HG03060 (cell line): ENCODE results near the gene STRADA.

Experiments
- ATAC-seq: cut with Tn5 transposase; IDR thresholded peaks from one replicate; pipeline ENCODE4 v1.9.1; 2021; ENCODE audit warnings: low read depth, moderate number of reproducible peaks; ENCODE audit not compliant: unreplicated experiment

The STRADA gene, protein sequence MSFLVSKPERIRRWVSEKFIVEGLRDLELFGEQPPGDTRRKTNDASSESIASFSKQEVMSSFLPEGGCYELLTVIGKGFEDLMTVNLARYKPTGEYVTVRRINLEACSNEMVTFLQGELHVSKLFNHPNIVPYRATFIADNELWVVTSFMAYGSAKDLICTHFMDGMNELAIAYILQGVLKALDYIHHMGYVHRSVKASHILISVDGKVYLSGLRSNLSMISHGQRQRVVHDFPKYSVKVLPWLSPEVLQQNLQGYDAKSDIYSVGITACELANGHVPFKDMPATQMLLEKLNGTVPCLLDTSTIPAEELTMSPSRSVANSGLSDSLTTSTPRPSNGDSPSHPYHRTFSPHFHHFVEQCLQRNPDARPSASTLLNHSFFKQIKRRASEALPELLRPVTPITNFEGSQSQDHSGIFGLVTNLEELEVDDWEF

DNA sequence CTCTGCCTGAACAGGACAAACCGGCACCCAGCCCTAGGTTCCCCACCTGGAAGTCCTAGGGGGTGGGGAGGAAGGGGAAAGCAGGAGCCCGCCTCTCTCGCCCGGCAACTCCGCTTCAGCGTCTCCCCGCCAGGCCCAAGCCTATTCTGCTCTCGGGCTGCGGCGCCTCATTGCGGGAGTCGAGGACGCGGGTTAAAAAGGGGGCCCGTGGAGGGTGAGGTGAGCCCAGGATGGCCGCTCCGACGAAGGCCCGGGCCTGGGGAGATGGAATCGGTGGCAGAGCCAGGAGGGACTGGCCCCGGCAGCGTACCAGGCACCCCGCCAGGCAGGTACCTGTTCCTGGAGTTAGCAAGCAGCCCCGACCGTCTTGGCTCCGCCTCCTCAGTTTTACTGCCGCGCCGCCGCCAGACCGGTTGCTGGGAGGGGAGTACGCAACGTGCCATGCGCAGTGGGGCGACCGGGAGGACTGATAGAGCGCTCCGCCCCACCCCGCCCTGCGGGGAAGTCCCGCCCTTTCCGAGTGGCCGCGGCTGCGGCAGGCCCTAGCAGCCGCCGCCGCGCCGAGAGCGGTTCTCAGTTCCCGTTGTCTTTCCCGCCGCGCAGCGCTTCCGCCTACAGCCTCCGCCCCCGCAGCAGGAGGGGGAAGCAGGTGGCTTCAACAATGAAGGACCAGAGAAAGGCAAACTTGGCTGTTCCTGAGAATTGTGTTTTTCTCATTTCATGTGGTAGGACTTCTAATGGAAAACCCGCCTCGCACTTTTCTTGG lies at the start of gene STRADA:
Gene STRADA, minus strand, starts transcription at position 392 of the 766 bp plus-strand sequence. CDS start 13,430 bp downstream, outside the sequence.
- peak; percentile 79 for ATAC-seq

DNA sequence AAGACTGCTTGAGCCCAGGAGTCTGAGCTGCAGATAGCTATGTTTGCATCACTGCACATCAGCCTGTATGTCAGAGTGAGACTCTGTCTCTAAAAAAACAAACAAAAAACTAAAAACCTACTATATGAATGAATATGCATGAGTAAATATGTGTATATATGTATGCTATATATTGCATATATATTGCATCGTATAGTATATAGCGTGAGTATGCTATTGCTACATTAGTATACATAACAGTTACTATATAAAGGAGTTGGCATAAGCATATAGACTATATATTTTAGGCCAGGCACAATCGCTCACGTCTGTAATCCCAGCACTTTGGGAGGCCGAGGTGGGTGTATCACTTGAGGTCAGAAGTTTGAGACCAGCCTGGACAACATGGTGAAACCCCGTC lies 48.5 kb upstream of the STRADA start:
- ATAC-seq, result no peak

DNA sequence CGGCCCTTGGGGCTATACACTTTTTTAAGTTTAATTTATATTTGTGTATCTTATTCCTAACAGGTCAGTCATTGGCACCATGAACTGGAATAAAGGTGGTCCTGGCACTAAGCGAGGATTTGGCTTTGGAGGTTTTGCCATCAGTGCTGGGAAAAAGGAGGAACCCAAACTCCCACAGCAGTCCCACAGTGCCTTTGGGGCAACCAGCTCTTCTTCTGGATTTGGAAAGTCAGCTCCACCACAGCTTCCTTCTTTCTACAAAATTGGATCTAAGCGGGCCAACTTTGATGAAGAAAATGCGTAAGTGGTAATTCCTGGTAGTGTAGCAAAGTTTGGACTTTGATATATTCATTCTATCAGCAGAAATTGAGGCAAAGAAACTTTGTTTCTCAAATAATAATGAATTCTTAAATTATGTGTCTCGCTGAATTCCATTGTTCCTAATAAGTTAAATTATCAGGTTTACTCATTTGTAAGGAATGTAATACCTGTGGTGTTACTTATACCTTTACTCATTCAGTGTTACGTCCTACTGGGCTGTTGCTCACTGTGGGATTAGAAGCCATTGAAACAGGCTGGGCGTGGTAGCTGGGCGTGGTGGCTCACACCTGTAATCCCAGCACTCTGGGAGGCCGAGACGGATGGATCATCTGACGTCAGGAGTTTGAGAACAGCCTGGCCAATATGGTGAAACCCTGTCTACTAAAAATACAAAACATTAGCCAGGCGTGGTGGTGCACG lies 45.5 kb upstream of the STRADA start:
- no peak for ATAC-seq

DNA sequence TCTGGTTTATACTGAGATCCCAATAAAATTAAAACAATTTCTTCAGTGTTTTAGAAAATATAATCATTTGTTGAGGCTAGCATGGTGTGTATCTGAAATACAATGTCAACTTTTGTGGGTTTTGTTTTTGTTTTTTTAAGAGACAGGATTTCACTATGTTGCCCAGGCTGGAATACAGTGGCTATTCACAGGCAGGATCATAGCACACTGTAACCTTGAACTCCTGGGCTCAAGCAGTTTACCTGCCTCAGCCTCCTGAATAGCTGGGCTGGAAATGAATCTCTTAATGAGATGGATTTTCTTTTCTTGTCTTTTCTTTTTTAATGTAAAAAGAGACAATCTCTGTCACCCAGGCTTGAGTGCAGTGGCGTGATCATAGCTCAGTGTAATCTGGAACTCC lies 44.5 kb upstream of the STRADA start:
- ATAC-seq, result no peak

DNA sequence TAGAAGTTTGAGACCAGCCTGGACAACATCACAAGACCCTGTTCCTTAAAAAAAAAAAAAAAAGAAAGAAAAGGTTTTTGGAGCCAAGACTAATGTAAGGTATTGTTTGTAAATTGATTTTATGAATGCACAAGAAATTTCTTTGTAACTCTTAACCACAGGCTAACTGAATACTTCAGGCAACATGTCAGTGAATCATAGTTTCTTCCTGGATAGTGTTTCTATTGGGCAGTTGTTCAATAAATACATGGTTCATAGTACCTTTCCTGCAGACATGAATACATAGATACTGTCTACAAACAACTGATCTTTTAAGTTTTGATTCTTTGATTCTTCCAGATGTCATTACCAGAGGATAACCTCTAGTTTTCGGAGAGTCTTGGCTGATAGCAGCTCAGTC lies 44.0 kb upstream of the STRADA start:
- no peak for ATAC-seq

DNA sequence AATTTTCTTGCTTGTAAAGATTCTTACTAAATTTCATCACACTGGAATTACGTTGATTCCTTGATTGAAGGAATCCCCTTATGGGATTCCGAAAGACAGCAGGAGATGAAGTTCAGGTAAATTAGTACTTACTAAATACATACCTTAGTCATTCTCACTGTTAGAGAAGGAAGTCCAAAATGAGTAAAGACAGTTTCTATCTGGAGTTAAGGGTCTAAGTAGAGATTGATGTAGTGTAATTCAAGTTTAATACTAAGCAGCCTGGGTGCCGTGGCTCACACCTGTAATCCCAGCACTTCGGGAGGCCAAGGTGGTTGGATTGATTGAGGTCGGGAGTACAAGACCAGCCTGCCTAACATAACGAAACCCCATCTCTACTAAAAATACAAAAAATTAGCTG lies 41.9 kb upstream of the STRADA start:
- ATAC-seq, result no peak

DNA sequence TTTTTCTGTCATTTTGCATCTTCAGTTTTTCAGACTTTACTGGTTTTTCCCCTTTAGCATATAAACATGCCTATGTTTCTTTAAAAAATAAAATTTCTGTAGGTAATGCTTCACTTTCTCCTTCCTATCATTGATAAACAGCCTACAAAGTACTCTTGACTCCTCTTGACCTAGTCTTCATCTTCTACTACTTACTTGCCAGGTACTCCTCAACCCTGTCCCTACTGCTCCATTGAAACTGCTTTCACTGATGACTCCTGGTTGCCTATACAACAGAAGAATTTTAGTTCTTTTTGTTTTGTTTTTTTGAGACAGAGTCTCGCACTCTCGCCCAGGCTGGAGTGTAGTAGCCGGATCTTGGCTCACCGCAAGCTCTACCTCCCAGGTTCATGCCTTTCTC lies 39.3 kb upstream of the STRADA start:
- ATAC-seq, result no peak

DNA sequence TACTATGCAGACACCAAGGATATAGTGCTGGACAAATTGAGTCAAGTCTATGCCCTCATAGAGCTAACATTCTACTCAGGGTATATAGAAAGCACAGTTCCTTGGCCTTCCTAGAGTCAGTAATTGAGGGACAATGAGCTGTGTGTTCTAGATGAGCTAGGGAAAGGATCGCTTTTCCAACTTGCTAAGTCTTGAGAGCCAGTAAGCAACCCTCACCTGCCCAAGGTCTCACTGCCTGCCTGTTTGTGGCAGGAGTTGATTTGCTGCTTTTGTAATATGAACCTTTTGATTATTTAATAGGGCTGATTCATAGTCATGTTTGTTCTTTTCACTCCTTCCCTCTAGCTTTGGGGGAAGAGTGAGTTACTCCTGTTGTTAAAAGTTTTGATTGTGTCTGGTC lies 38.9 kb upstream of the STRADA start:
- ATAC-seq, result no peak

DNA sequence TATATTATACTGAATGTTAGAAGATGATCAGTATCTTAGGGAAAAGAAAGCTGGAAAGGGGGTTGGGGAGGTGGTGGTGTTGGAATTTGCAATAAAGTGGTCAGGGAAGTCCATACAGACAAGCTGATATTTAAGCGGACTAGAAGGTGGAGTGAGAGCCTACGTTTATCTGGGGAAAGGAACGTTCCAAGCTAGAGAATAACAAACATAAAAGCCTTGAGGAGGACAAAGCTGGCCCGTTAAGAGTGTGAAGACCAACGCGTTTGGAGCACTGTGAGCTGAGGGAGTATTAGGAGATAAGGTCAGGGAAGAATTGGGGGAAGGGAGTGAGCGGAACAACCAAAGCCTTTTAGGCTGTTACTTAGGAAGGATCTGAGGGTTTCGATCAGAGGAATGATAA lies 33.8 kb upstream of the STRADA start:
- no peak for ATAC-seq

DNA sequence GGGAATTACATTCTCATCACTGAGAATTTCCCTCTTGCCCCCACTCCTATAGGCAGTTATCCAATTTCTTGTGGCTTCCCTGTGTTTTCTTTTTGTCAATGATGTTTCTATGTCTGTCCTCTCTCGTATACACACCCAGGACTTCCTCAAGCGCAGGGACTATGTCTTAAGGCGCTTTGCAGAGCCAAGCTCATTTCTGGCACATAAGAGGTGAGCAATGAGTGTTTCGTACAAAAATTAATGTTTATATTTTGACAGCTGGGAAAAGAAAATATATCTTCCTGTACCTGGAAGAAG lies 33.3 kb upstream of the STRADA start:
- ATAC-seq, result no peak

DNA sequence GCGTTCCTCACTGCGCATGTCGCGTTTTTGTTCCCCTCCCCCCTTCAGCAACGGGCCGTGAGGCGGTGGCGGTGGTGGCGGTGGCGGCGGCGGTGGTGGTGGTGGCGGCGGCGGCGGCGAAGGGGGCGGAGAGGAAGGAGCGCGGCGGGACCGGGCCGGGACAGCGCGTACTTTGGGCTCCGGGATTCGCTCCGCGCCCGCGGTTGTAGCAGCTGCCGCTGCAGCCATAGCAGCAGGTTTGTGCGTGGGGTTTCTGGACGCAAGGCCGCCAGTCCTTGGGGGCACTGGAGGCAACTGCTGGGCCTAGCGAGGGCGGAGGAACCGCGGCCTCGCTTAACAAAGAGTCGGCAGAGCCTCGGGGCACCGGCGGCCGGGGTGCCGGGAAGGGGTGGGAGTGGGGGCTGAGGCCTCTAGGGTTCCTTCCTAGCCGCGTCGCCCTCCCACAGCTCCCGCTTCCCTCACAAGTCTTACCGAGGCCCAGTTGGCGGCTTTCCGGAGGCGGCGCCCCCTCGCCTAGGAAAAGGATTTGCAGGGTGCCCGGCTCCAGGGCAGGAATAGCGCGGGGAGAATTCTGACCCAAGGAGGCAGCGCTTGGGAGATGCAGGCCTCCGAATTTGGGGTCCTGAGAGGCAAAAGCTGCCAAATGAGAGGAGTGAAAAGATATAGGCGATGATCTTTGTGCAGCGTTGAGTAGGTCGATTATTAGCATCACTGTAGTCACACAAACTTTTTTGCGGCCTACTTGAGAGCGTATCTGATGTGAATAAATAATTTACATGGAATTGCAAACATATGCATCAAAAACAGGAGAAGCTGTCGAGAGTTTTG lies 32.8 kb upstream of the STRADA start, which contains the start of gene DDX42:
Gene DDX42, plus strand, starts transcription at position 30 of the 828 bp plus-strand sequence. CDS start 12,880 bp downstream, outside the sequence.
- ATAC-seq, result no peak

DNA sequence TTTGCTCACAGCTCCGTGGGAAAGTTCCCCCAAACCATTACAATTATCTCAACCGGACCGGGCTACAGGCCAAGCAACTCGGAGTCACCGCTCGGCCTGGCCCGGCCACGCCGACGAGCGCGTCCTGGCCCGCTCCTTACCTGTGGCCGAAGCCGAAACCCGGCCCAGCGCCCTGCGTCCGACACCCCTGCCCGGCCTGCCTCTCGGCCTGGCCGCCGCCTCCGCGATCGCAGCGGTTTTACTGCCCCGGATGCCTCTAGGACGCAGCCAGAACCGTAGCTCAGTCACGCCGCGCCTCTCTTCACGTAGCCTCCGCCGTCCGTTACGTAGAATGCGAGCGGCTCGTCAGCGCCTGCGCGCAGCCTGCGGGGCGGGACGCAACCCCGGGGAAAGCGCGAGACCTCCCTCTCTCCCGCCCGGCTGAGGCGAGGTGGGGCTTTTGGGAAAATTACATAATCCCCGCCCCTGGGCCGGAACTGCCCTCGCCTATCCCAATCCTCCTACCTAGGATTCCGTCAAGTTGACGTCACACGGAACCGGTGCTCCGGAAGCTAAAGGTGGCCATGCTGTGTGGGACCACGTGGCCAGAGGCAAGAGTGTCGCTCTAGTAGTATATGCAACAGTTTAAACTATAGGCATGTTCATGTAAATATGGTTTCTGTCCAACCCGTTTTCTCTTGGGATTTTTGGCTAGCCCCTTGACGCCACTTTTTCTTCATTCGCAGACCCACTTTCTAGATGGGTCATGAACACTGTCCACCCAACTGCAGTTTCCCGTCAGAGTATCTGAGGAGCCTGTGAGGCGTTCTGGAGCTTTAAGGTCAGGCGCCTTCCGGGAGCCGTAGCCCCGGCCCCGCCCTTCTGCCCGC lies 31.9 kb upstream of the STRADA start, which contains the start of gene CCDC47:
Gene CCDC47, minus strand, starts transcription at position 326 of the 869 bp plus-strand sequence. CDS start 7,422 bp downstream, outside the sequence.
- ATAC-seq, result peak; percentile 79

DNA sequence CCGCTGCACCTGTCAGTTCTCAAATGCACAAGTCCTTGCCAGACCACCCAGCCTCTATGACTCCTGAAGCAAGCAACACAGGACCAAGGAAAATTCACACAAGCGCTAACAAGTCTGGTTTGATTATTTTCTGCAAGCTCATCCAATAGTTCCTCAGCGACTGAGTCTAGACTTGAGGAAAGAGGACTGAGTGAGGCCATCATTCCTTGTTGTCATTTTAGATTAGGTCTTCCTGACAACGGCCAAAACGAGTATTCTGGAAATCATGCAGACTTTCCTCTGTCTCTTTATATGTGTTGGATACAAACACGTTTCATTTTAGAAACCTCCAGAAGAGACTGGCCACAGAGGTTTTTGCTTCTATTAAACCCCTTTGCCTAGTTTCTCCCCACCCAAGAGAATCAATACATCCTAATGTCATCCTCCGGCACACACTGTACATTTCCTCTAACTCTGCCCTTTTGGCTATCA lies 31.2 kb upstream of the STRADA start:
- no peak for ATAC-seq

DNA sequence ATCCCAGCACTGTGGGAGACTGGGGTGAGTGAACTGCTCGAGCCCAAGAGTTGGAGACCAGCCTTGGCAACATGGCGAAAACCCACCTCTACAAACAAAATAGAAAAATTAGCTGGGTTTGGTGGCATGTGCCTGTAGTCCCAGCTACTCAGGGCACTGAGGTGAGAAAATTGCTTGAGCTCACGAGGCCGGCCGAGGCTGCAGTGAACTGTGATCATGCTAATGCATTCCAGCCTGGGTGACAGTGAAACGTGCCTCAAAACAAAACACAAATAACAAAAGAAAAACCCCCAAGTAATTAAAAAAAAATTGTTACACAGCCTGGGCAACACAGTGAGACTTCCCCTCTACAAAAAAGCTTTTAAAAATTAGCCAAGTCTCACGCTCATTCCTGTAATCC lies 26.8 kb upstream of the STRADA start:
- ATAC-seq, result no peak

DNA sequence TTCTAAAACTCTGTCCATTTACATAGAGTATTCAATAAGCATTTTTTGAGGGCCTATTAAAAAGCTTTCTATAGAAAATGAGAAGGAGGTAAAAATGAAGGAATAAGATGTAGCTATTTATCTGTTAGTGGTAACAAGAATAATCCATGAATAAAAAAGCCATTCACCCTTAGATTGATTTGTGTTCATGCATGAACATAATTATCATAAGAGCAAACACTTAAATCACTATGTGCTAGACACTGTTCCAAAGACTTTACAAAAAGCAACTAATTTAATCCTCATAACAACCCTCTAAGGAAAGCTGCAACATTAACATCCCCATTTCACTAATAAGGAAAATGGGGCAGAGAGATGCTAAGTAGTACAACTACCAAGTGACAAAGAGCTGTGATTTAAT lies 25.2 kb upstream of the STRADA start:
- no peak for ATAC-seq

DNA sequence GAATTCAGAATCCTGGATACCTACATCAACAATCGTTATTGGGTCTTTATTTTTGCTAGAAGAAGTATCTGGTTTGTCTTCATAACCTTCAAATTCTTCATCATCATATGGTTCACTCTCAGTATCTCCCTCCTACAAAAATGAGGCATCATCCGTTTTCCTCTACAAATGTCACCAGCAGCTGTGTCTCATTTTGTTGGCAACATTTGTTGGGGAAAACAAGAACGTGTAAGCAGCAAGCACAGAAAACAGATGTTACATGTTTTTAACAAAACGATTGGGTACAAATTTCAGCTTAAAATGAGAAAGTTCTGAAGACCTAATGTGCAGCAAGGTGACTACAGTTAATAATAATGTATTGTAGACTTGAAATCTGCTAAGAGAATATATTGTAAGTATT lies 23.1 kb upstream of the STRADA start:
- no peak for ATAC-seq

DNA sequence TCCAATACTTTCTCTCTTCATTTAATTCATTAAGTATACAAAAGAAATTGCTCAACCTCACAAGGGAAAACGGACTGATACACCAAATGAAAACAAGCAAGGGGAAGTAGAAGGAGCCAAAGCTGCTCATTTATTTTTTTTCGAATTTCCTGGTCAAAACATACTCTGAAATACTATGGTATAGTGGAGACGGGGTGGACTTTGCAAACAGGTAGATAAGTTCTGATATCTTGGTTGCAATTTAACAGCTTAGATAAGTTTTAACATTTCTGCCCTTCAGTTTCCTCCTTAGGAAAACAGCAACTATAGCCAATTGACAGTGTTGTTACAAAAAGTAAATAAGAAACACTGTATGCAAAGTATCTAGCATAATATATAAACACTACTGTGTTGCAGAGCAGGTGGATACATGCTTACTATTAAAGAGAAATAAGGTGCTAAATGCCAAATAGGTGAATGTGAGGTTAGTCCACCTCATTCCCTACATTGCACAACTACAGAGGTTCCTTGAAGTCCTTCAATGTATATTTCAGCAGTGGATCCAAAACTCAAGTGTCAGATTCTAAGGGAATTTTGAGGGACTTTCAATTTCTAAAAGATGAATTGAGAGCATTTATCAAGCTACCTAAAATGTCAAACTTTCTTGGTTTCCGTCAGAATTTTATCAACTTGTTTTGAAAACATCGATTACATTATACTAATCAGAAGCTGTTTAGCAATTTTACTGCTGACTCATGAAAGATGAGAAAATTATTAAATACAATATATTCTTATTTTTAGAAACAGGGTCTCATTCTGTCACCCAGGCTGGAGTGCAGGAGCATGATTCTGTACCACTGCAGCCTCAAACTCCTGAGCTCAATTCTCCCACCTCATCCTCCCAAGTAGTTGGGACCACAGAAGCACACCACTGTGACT lies 20.8 kb upstream of the STRADA start:
- ATAC-seq, result no peak
